Measurements from ENCODE around the gene C1QBP. TPM values are rescaled to one million over a fixed set of nuclear protein-coding genes. Genes with fewer than 3 reads are reported as not detected.

The C1QBP gene, protein sequence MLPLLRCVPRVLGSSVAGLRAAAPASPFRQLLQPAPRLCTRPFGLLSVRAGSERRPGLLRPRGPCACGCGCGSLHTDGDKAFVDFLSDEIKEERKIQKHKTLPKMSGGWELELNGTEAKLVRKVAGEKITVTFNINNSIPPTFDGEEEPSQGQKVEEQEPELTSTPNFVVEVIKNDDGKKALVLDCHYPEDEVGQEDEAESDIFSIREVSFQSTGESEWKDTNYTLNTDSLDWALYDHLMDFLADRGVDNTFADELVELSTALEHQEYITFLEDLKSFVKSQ
- total RNA-seq (2021; ENCODE audit: unreplicated experiment) (225 TPM), Bru-seq, nascent RNA (percentile 88 among the genes with signal in this experiment), BruChase-seq, experiment 1, labeled RNA remaining after a 2-hour chase (percentile 90 among the genes with signal in this experiment), BruChase-seq, experiment 2, labeled RNA remaining after a 6-hour chase (percentile 96 among the genes with signal in this experiment)
- polyA plus RNA-seq (2012; ENCODE audit: insufficient read length): 249 TPM
- long read RNA-seq, transcript C1QBP-201 (6 exons, 1,169 nt): major isoform, 522 of 537 reads
- long read RNA-seq, partial matches to known transcripts: 2 of 537 reads
- long read RNA-seq, other reads (novel, unspliced or antisense): 6 of 537 reads

DNA sequence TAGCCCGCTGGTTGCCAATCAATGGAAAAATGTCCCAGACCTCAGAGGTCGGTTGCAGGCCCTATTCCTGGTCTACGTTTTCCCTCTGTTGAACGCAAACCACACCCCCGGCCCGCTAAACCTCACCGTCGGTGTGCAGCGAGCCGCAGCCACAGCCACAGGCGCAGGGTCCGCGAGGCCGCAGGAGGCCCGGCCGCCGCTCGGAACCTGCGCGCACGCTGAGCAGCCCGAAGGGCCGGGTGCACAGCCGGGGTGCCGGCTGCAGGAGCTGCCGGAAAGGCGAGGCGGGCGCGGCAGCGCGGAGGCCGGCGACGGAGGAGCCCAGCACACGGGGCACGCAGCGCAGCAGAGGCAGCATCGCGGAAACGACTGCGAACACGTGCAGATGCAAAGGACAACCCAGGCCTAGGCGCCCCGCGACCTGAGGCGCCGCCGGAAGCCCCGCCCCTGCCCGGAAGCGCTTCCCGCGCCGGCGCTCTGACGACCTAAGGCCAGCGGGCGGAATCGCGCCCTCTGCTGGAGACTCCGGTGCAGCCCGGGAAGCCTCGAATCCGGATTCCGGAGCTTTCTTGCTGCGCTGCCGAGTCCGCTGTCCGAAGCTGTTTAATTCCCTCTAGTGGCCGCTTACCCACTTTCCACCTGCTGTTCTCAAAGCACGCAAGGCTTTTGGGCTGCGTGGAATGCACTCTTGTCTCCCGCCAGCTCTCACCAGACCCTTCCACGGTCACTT, at the start of gene C1QBP:
Gene C1QBP (minus strand): TSS at position 440 of the 730 bp plus-strand sequence. CDS start 82 bp downstream, at position 358.
- TF ChIP-seq POLR2AphosphoS5 (IDR thresholded peaks at IDR 0.05; ENCODE audit: low read depth, low read length) (peak; percentile 76), TCF7L2 (IDR thresholded peaks at IDR 0.05; ENCODE audit: low read depth, low read length) (no peak)
- TF ChIP-seq, protein P1, sequence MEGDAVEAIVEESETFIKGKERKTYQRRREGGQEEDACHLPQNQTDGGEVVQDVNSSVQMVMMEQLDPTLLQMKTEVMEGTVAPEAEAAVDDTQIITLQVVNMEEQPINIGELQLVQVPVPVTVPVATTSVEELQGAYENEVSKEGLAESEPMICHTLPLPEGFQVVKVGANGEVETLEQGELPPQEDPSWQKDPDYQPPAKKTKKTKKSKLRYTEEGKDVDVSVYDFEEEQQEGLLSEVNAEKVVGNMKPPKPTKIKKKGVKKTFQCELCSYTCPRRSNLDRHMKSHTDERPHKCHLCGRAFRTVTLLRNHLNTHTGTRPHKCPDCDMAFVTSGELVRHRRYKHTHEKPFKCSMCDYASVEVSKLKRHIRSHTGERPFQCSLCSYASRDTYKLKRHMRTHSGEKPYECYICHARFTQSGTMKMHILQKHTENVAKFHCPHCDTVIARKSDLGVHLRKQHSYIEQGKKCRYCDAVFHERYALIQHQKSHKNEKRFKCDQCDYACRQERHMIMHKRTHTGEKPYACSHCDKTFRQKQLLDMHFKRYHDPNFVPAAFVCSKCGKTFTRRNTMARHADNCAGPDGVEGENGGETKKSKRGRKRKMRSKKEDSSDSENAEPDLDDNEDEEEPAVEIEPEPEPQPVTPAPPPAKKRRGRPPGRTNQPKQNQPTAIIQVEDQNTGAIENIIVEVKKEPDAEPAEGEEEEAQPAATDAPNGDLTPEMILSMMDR (IDR thresholded peaks at IDR 0.05): peak; percentile 99
- in situ Hi-C loops (cut with HindIII; ENCODE audit: low pct_unique_long_range_greater_than_20kb, low sequenced_read_pairs) (no loop called here), intact Hi-C loops (cut with micrococcal nuclease; ENCODE audit: unreplicated experiment) (no loop called here)
- peak; percentile 82 for DNase-seq (ENCODE audit: low read depth, low spot score)
- ChIA-PET CTCF (interaction anchor here (0.6 to 1.4 kb wide), 4 partner anchors 19 to 997 kb away, joined by 3 to 4 read pairs (median 3); partner anchors contain the start of genes NUP88 and RPAIN), POLR2A (interaction anchor here (1.1 kb wide), 1 partner anchor 20 kb away, joined by 3 read pairs; the partner anchor contains the start of gene NUP88)
- ATAC-seq: peak; percentile 93
- H3K4me3 ChIP-seq (ENCODE audit: low read depth in 2 of 2, low read length in 2 of 2): peak within 1 kb of the TSS; percentile 87 to 94
- no peaks in the 10 kb centered on the region for H3K27me3 ChIP-seq (ENCODE audit: control insufficient read depth, insufficient read depth, low read length)
- peak within 1 kb of the TSS; percentile 95 for H3K27ac ChIP-seq (ENCODE audit: low read length)
- peaks cover 20% of the 10 kb centered on the region for H3K36me3 ChIP-seq (ENCODE audit: control insufficient read depth, insufficient read depth, low read length)
- H3K4me1 ChIP-seq (ENCODE audit: control insufficient read depth, insufficient read depth, low read length): peaks cover 5% of the 10 kb centered on the region; the same call in 1 of the 2 replicates
- no peaks in the 10 kb centered on the region for H3K9me3 ChIP-seq (ENCODE audit: control insufficient read depth, insufficient read depth, low read depth, low read length)
- BruUV-seq (replicated peaks): no TSS peak

DNA sequence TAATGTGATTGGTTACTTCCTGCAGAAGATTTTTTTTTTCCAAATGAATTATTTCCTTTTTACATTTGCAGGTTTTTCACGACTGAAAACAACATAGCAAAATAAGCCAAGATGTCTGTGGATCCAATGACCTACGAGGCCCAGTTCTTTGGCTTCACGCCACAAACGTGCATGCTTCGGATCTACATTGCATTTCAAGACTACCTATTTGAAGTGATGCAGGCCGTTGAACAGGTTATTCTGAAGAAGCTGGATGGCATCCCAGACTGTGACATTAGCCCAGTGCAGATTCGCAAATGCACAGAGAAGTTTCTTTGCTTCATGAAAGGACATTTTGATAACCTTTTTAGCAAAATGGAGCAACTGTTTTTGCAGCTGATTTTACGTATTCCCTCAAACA, 49.8 kb upstream of the C1QBP start:
- in situ Hi-C loops (cut with HindIII; ENCODE audit: low pct_unique_long_range_greater_than_20kb, low sequenced_read_pairs): no loop called here

More for the DNA sequence above, 49.8 kb upstream of the C1QBP start:
- no peak for TF ChIP-seq POLR2AphosphoS5 (IDR thresholded peaks at IDR 0.05; ENCODE audit: low read depth, low read length)
- TF ChIP-seq TCF7L2 (IDR thresholded peaks at IDR 0.05; ENCODE audit: low read depth, low read length): no peak
- TF ChIP-seq SIN3A (IDR thresholded peaks at IDR 0.05; ENCODE audit: borderline replicate concordance, insufficient read depth, low read depth, low read length): no peak
- TF ChIP-seq, protein P2, sequence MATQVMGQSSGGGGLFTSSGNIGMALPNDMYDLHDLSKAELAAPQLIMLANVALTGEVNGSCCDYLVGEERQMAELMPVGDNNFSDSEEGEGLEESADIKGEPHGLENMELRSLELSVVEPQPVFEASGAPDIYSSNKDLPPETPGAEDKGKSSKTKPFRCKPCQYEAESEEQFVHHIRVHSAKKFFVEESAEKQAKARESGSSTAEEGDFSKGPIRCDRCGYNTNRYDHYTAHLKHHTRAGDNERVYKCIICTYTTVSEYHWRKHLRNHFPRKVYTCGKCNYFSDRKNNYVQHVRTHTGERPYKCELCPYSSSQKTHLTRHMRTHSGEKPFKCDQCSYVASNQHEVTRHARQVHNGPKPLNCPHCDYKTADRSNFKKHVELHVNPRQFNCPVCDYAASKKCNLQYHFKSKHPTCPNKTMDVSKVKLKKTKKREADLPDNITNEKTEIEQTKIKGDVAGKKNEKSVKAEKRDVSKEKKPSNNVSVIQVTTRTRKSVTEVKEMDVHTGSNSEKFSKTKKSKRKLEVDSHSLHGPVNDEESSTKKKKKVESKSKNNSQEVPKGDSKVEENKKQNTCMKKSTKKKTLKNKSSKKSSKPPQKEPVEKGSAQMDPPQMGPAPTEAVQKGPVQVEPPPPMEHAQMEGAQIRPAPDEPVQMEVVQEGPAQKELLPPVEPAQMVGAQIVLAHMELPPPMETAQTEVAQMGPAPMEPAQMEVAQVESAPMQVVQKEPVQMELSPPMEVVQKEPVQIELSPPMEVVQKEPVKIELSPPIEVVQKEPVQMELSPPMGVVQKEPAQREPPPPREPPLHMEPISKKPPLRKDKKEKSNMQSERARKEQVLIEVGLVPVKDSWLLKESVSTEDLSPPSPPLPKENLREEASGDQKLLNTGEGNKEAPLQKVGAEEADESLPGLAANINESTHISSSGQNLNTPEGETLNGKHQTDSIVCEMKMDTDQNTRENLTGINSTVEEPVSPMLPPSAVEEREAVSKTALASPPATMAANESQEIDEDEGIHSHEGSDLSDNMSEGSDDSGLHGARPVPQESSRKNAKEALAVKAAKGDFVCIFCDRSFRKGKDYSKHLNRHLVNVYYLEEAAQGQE (IDR thresholded peaks at IDR 0.05; ENCODE audit: insufficient read depth in 1 of 2, low read depth in 2 of 2, low read length in 1 of 2): no peak
- TF ChIP-seq, protein P1 (IDR thresholded peaks at IDR 0.05): no peak
- intact Hi-C loops (cut with micrococcal nuclease; ENCODE audit: unreplicated experiment): no loop called here
- peaks cover 6% of the 10 kb centered on the region for H3K4me1 ChIP-seq (ENCODE audit: control insufficient read depth, insufficient read depth, low read length)
- DNase-seq (ENCODE audit: low read depth, low spot score) (no peak), ATAC-seq (no peak)
- BruUV-seq (replicated peaks): no TSS peak
- CTCF ChIA-PET: no interaction called here
- peaks cover 12% of the 10 kb centered on the region for H3K36me3 ChIP-seq (ENCODE audit: control insufficient read depth, insufficient read depth, low read length)
- H3K27me3 ChIP-seq (ENCODE audit: control insufficient read depth, insufficient read depth, low read length): no peaks in the 10 kb centered on the region
- POLR2A ChIA-PET: interaction anchor here (0.6 kb wide), 1 partner anchor 162 kb away, joined by 3 read pairs; no protein-coding TSS in a partner anchor
- no peak overlapping the region for H3K27ac ChIP-seq (ENCODE audit: low read length)
- H3K9me3 ChIP-seq (ENCODE audit: control insufficient read depth, insufficient read depth, low read depth, low read length): peaks cover 7% of the 10 kb centered on the region; the same call in 1 of the 2 replicates
- H3K4me3 ChIP-seq (ENCODE audit: low read depth in 2 of 2, low read length in 2 of 2): no peak overlapping the region

Measured in Panc1 (cell line).